Measurements from ENCODE around the gene GCM1. TPM values are rescaled to one million over a fixed set of nuclear protein-coding genes. Genes with fewer than 3 reads are reported as not detected.

Gene GCM1
- total RNA-seq, 4 donors from 2014 or later: not detected

GRCh38 chr6:53119349-53119748 lies 29.3 kb downstream of the GCM1 start:
- intact Hi-C loops (cut with DNase I): no loop called here
- TF ChIP-seq CTCF (IDR thresholded peaks at IDR 0.05) (no peak), POLR2A (IDR thresholded peaks at IDR 0.05) (no peak)

DNA sequence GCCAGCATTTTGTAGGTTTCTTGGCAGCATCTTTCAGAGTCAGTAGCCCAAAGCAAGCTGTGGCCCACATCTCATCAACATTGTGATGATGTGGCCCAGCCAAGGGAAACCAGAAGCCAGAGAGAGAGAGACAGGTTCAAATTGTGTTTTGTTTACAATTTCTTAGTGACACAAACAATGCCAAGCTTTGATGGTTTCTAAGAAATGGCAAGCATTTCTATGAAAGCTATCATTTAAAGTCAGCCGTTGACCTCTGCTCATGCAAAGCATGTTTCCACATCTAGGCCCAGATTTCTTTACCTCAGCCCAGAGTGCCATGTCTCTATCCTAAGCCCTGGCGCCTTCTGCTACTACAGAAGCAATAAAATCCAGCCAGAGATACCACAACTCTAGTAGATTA lies 32.9 kb downstream of the GCM1 start:
- TF ChIP-seq CTCF (IDR thresholded peaks at IDR 0.05) (no peak), POLR2A (IDR thresholded peaks at IDR 0.05) (no peak)
- Histone ChIP-seq H3K4me3 (replicated peaks in 1 of 3) (no peak overlapping the region), H3K36me3 (no peaks in the 10 kb centered on the region), H3K27me3 (no peaks in the 10 kb centered on the region), H3K4me1 (peaks cover 7 to 15% of the 10 kb centered on the region in 2 donors), H3K27ac (no peak overlapping the region), H3K9me3 (no peaks in the 10 kb centered on the region)
- intact Hi-C loops (cut with DNase I): no loop called here
- WGBS, 2 donors: 94 to 97% methylated on average over 2 of the region's 2 CpGs
- DNase-seq: no peak

More at GRCh38 chr6:53119349-53119748, 29.3 kb downstream of the GCM1 start:
- WGBS, 2 donors: 82 to 89% methylated on average over 1 of the region's 1 CpG
- no peak for DNase-seq
- Histone ChIP-seq H3K4me3 (replicated peaks in 1 of 3) (no peak overlapping the region), H3K9me3 (no peaks in the 10 kb centered on the region), H3K36me3 (no peaks in the 10 kb centered on the region), H3K27me3 (no peaks in the 10 kb centered on the region), H3K27ac (no peak overlapping the region), H3K4me1 (no peaks in the 10 kb centered on the region)

- no peaks in the 10 kb centered on the region for H3K36me3 ChIP-seq
- DNase-seq: no peak
- TF ChIP-seq POLR2A (IDR thresholded peaks at IDR 0.05): no peak
- TF ChIP-seq CTCF (IDR thresholded peaks at IDR 0.05): no peak
- H3K4me1 ChIP-seq: peaks cover 7 to 15% of the 10 kb centered on the region in 2 donors
- no peaks in the 10 kb centered on the region for H3K27me3 ChIP-seq
- intact Hi-C loops (cut with DNase I): no loop called here
- no peak overlapping the region for H3K4me3 ChIP-seq (replicated peaks in 1 of 3)
- WGBS, 2 donors: 98 to 100% methylated on average over 1 of the region's 1 CpG
- H3K27ac ChIP-seq: no peak overlapping the region
- no peaks in the 10 kb centered on the region for H3K9me3 ChIP-seq
Observed at GRCh38 chr6:53115113-53115512, 33.5 kb downstream of the GCM1 start.

- no peak for DNase-seq
- Histone ChIP-seq H3K27ac (no peak overlapping the region), H3K36me3 (no peaks in the 10 kb centered on the region), H3K4me3 (replicated peaks in 1 of 3) (no peak overlapping the region), H3K9me3 (no peaks in the 10 kb centered on the region), H3K4me1 (peaks cover 7 to 15% of the 10 kb centered on the region in 2 donors), H3K27me3 (no peaks in the 10 kb centered on the region)
- TF ChIP-seq POLR2A (IDR thresholded peaks at IDR 0.05) (no peak), CTCF (IDR thresholded peaks at IDR 0.05) (no peak)
- intact Hi-C loops (cut with DNase I): no loop called here
- 64 to 69% methylated on average over 4 of the region's 4 CpGs for WGBS, 2 donors
Observed at GRCh38 chr6:53113742-53114141, 34.9 kb downstream of the GCM1 start.

DNA sequence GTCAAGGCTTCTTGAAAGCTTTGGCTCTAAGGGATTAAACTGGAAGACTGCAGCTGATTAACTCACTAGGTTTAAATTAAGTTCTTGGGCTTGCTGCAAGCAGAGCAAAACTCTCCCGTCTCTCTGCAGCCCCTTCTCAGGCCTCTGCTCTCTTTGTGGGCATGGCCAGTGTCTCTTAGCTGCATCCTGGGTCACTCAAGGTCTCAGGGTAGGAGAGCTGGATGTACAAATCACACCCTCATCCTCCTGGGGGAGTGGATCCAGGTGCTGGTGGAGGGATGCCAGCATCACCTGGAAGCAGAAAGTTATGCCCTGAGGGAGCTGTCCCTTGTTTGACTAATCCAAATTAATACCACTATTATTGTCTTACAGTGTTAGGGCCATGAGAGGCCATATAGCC lies 35.8 kb downstream of the GCM1 start:
- WGBS, 2 donors: 11 to 63% methylated on average over 1 of the region's 1 CpG
- peak overlapping the region in 1 of 3 donors; percentile 29 for H3K27ac ChIP-seq
- TF ChIP-seq CTCF (IDR thresholded peaks at IDR 0.05): no peak
- no peak for TF ChIP-seq POLR2A (IDR thresholded peaks at IDR 0.05)
- no peaks in the 10 kb centered on the region for H3K27me3 ChIP-seq
- no peak overlapping the region for H3K4me3 ChIP-seq (replicated peaks in 1 of 3)
- H3K36me3 ChIP-seq: no peaks in the 10 kb centered on the region
- peaks cover 7 to 15% of the 10 kb centered on the region in 2 donors for H3K4me1 ChIP-seq
- intact Hi-C loops (cut with DNase I): no loop called here
- DNase-seq: no peak
- H3K9me3 ChIP-seq: no peaks in the 10 kb centered on the region

All from thyroid gland (tissue), 4 donors.